ENCODE data around the gene LRCOL1.

The LRCOL1 gene

GRCh38 chr12:132583736-132584135 lies 26.6 kb downstream of the LRCOL1 start:
- Histone ChIP-seq H3F3A (ENCODE audit: insufficient read depth, low read length) (no peaks in the 10 kb centered on the region), H3K36me3 (ENCODE audit: insufficient read depth, low read length) (no peaks in the 10 kb centered on the region), H4K20me1 (ENCODE audit: insufficient read depth, low read length) (no peaks in the 10 kb centered on the region), H3K27me3 (ENCODE audit: insufficient read depth, low read length) (no peaks in the 10 kb centered on the region; the same call in 1 of the 2 replicates), H3K4me3 (ENCODE audit: low read depth, low read length, poor library complexity, severe bottlenecking) (no peak overlapping the region), H3K4me1 (ENCODE audit: insufficient read depth, low read length, severe bottlenecking) (no peaks in the 10 kb centered on the region), H3K9ac (ENCODE audit: low read length) (no peak overlapping the region), H2AFZ (ENCODE audit: low read length) (no peak overlapping the region), H3K27ac (ENCODE audit: low read depth, low read length, poor library complexity, severe bottlenecking) (no peak overlapping the region), H3K79me2 (ENCODE audit: insufficient read depth, low read length) (no peaks in the 10 kb centered on the region), H3K4me2 (ENCODE audit: low read length) (no peak overlapping the region), H3K9me3 (ENCODE audit: low read length) (no peaks in the 10 kb centered on the region), H3K9me2 (ENCODE audit: low read depth, low read length) (no peaks in the 10 kb centered on the region)
- no peak for TF ChIP-seq CTCF (IDR thresholded peaks at IDR 0.05; ENCODE audit: low read length)
- no peak for TF ChIP-seq EZH2 (IDR thresholded peaks at IDR 0.05; ENCODE audit: borderline replicate concordance, low read length)

- Histone ChIP-seq H4K20me1 (ENCODE audit: insufficient read depth, low read length) (no peaks in the 10 kb centered on the region), H3K27ac (ENCODE audit: low read depth, low read length, poor library complexity, severe bottlenecking) (no peak overlapping the region), H3F3A (ENCODE audit: insufficient read depth, low read length) (no peaks in the 10 kb centered on the region), H3K27me3 (ENCODE audit: insufficient read depth, low read length) (no peaks in the 10 kb centered on the region), H3K9ac (ENCODE audit: low read length) (no peak overlapping the region), H3K79me2 (ENCODE audit: insufficient read depth, low read length) (no peaks in the 10 kb centered on the region), H3K36me3 (ENCODE audit: insufficient read depth, low read length) (no peaks in the 10 kb centered on the region), H3K4me1 (ENCODE audit: insufficient read depth, low read length, severe bottlenecking) (no peaks in the 10 kb centered on the region), H3K9me3 (ENCODE audit: low read length) (no peaks in the 10 kb centered on the region), H3K4me2 (ENCODE audit: low read length) (no peak overlapping the region), H3K4me3 (ENCODE audit: low read depth, low read length, poor library complexity, severe bottlenecking) (no peak overlapping the region), H2AFZ (ENCODE audit: low read length) (no peak overlapping the region), H3K9me2 (ENCODE audit: low read depth, low read length) (no peaks in the 10 kb centered on the region)
- TF ChIP-seq CTCF (IDR thresholded peaks at IDR 0.05; ENCODE audit: low read length) (no peak), EZH2 (IDR thresholded peaks at IDR 0.05; ENCODE audit: borderline replicate concordance, low read length) (no peak)
Observed at GRCh38 chr12:132583411-132583710, 27.0 kb downstream of the LRCOL1 start.

GRCh38 chr12:132582582-132583410 lies 27.6 kb downstream of the LRCOL1 start:
- Histone ChIP-seq H3K9ac (ENCODE audit: low read length) (no peak overlapping the region), H3F3A (ENCODE audit: insufficient read depth, low read length) (no peaks in the 10 kb centered on the region), H3K27ac (ENCODE audit: low read depth, low read length, poor library complexity, severe bottlenecking) (no peak overlapping the region), H3K4me3 (ENCODE audit: low read depth, low read length, poor library complexity, severe bottlenecking) (no peak overlapping the region), H2AFZ (ENCODE audit: low read length) (no peak overlapping the region), H3K4me1 (ENCODE audit: insufficient read depth, low read length, severe bottlenecking) (no peaks in the 10 kb centered on the region), H3K9me3 (ENCODE audit: low read length) (no peaks in the 10 kb centered on the region), H3K27me3 (ENCODE audit: insufficient read depth, low read length) (no peaks in the 10 kb centered on the region), H3K36me3 (ENCODE audit: insufficient read depth, low read length) (no peaks in the 10 kb centered on the region), H3K9me2 (ENCODE audit: low read depth, low read length) (no peaks in the 10 kb centered on the region), H3K79me2 (ENCODE audit: insufficient read depth, low read length) (no peaks in the 10 kb centered on the region), H4K20me1 (ENCODE audit: insufficient read depth, low read length) (no peaks in the 10 kb centered on the region), H3K4me2 (ENCODE audit: low read length) (no peak overlapping the region)
- TF ChIP-seq CTCF (IDR thresholded peaks at IDR 0.05; ENCODE audit: low read length) (no peak), EZH2 (IDR thresholded peaks at IDR 0.05; ENCODE audit: borderline replicate concordance, low read length) (no peak)
